Globus pallidus (tissue), 1 donor: ENCODE results near the gene POLR2A.

Source experiments
- DNase-seq: peaks from one replicate; pipeline ENCODE4 v3.0.0-alpha.2; 2015; ENCODE audit warnings: low spot score

The POLR2A gene

GRCh38 chr17:7508145-7508544 lies 24.0 kb downstream of the POLR2A start:
- no peak for DNase-seq

DNA sequence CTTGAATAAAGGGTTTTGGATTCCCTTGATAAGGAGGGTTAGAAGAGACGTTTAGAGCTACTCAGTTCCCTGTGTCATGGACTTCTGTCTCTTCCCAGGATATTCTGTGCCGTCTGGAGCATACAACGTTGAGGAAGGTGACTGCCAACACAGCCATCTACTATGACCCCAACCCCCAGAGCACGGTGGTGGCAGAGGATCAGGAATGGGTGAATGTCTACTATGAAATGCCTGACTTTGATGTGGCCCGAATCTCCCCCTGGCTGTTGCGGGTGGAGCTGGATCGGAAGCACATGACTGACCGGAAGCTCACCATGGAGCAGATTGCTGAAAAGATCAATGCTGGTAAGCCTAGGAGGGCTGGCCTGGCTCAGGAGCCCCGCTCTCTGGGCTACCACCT lies 24.7 kb downstream of the POLR2A start:
- DNase-seq: no peak

DNA sequence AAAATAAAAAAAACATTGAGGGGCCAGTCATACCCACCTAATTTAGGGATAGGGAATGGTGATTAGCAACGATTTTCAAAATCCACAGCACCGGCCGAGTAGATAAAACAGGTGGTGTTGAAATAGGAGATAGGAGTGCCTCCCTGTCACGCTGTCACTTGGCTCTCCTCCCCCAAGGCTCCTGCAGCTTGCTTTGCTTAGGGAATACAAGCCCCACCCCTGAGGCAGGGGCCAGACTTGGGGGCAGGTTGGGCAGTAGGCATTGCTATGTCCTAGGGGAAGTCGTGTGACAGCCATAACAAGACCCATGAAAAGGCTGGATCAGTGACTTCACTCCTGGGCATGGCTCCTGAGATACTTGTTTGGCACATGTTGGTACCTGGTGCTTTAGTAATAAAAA lies 25.8 kb downstream of the POLR2A start:
- no peak for DNase-seq

DNA sequence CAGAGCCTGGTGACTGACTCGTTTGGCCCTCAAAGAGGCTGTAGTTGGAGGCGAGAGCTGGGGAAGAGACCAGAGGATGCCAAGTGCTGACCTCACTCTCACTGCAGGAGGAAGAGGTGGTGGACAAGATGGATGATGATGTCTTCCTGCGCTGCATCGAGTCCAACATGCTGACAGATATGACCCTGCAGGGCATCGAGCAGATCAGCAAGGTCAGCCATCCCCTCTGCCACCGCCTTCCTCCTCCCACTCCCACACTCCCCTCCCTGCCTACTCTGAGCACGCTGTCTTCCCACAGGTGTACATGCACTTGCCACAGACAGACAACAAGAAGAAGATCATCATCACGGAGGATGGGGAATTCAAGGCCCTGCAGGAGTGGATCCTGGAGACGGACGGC lies 26.9 kb downstream of the POLR2A start:
- no peak for DNase-seq

DNA sequence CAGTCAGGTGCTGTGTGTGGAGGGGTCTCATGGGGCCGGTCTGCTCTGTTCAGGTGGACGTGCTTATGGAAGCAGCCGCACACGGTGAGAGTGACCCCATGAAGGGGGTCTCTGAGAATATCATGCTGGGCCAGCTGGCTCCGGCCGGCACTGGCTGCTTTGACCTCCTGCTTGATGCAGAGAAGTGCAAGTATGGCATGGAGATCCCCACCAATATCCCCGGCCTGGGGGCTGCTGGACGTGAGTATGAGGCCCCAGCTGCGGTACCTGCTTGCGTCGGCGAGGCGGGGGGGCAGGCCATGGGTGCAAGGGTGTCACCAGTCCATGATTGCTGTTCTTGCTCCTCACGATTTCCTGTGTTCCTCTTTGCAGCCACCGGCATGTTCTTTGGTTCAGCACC lies 27.9 kb downstream of the POLR2A start:
- no peak for DNase-seq

DNA sequence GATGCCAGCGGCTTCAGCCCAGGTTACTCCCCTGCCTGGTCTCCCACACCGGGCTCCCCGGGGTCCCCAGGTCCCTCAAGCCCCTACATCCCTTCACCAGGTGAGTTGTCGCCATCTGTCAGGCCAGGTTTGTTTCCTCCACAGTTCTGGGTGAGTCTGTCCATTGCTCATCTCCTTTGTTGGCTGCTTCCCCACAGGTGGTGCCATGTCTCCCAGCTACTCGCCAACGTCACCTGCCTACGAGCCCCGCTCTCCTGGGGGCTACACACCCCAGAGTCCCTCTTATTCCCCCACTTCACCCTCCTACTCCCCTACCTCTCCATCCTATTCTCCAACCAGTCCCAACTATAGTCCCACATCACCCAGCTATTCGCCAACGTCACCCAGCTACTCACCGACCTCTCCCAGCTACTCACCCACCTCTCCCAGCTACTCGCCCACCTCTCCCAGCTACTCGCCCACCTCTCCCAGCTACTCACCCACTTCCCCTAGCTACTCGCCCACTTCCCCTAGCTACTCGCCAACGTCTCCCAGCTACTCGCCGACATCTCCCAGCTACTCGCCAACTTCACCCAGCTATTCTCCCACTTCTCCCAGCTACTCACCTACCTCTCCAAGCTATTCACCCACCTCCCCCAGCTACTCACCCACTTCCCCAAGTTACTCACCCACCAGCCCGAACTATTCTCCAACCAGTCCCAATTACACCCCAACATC lies 28.8 kb downstream of the POLR2A start:
- no peak for DNase-seq

DNA sequence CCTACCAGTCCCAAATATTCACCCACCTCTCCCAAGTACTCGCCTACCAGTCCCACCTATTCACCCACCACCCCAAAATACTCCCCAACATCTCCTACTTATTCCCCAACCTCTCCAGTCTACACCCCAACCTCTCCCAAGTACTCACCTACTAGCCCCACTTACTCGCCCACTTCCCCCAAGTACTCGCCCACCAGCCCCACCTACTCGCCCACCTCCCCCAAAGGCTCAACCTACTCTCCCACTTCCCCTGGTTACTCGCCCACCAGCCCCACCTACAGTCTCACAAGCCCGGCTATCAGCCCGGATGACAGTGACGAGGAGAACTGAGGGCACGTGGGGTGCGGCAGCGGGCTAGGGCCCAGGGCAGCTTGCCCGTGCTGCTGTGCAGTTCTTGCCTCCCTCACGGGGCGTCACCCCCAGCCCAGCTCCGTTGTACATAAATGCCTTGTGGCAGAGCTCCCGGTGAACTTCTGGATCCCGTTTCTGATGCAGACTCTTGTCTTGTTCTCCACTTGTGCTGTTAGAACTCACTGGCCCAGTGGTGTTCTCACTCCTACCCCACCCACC lies 29.8 kb downstream of the POLR2A start:
- no peak for DNase-seq

DNA sequence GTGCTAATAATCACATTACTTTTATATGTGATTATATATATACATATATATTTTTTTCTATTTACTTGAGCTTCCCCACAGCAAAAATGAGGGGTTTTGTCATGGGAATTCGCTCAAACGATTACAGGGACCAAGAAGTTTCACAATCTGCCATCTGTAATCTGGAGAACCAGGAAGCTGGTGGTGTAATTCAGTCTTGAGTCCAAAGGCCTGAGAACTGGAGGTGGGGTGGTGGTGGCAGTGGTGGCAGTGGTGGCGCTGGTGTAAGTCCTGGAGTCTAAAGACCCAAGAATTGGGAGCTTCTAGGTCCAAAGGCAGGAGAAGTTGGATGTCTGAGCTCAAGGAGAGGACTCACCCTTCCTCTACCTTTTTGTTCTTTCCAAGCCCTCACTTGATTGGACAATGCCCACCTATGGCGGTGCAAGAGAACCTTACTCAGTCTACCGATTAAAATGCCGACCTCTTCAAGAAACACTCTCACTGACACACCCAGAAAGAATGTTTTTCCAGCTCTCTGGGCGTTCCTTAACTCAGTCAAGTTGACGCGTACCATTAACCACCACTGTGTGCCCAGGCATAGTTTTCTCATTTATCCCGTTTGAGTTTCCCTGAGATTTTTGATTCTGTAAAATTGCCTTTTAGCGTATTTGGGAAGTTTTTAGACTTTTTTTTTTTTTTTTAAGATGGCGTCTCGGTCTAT lies 31.9 kb downstream of the POLR2A start:
- no peak for DNase-seq

DNA sequence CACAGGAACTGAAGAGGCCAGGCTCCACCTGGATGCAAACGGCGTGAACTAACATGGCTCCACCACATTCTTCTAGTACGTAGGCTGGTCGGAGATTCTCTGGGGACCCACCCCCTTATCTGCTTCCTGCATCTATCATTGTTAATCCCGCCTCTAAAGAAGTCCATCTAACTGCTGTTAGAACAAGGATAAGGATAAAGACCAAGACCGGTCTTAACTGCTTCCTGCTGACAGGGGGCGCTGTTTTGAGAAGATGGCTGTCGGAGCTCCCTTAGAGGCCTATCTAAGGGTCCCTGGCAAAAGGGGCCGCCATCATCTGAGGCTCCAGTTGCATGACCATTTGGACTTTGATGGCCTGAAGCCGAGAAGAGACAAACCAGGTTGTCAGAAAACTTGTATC lies 38.9 kb downstream of the POLR2A start:
- no peak for DNase-seq

DNA sequence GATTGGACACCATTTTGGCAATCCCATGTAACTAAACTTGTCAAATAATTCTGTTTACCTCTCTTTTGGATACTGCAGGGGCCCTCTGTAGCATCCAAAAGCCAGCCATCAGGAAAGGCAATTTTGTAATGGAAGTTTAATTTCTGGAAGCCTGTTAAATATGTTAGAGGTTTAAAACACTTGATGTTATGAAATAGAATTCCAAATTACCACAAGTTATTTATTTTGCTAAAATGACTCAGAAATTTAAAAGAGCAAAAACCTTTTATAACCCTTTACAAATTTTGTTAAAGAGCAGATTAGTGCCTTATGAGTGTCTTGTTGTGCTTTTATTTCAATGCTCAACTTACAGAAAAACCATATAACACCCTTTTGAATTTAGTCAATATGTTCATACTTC lies 44.7 kb downstream of the POLR2A start:
- DNase-seq: no peak

DNA sequence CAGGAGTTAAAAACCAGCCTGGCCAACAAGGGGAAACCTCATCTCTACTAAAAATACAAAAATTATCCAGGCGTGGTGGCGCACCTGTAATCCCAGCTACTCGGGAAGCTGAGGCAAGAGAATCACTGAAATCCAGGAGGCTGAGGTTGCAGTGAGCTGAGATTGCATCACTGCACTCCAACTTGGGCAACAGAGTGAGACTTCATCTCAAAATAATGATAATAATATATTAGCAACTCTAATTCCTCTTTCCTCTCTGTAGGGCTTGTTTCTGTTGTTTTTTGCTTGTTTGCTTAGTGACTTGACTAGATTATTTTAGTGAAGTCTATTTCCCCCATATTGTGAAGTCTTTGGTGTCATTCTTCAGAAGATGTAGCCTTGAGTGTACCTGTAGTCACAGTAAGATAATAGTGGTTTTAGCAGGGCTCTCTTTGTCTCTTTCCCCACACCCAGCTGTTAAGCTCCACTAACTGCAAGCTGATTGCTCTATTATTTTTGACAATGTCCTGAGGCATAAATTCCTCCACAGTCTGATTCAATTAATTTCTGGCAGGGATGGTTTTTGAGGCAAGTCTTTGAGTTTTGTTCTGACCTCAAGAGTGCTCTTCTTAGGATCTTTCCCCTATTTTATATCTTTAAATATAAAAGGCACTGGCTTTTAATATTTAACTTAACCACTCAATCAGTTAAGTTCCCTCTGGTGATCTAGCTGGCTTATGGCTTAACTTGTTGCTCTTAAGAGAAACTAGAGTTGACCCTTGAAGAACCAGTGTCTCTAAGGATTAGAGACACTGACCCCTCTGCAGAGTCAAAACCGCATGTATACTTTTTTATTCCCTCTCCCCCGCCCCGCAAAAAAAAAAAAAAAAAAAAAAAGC lies 46.1 kb downstream of the POLR2A start:
- no peak for DNase-seq

DNA sequence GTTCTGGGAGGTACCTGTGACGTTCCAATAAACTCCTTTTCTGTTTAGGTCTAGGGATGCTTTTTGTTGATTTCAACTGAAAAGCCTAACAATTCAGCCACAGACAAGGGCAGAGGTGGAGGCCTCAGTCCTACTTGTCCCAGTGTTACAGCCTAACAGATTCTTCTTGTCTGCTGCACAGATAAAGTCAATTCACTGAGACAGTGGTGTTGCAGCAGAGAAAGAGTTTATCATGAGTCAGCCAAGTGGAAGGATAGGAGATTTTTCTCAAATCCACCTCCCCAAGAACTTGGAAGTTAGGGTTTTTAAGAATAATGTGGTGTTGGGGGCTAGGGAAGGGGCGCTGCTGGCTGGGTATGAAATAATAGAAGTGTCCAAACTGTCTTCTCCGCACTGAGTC lies 53.9 kb downstream of the POLR2A start:
- no peak for DNase-seq

GRCh38 chr17:7538891-7539545 lies 54.9 kb downstream of the POLR2A start:
- DNase-seq: no peak

- no peak for DNase-seq
Measured at GRCh38 chr17:7541074-7541621, 57.0 kb downstream of the POLR2A start.

DNA sequence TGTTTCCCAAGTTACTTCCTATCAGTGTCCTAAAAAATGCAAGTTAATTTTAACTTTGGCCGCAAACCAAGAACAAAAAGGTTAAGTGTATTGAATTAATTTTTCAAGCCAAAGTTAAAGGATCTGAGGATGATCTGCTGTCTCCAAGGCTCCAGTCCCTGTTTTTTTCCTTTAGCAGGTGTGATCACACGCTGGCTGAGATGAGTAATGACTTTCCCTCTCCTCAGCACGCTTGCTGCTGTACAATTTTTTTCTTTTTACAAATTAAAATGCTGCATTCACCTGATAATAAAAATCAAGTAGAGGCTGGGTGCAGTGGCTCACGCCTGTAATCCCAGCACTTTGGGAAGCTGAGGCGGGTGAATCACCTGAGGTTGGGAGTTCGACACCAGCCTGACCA lies 60.7 kb downstream of the POLR2A start:
- DNase-seq: no peak

- DNase-seq: no peak
Measured at GRCh38 chr17:7548585-7549400, 64.6 kb downstream of the POLR2A start, which contains the start of gene TNFSF12. TNFSF12 (plus strand) TSS chr17:7549058; CDS start chr17:7549154, 96 bp downstream.
